K562 (cell line): ENCODE results near the gene RNF224. TPM values are rescaled to one million over a fixed set of nuclear protein-coding genes. Genes with fewer than 3 reads are reported as not detected.

Experiments
- AFF4 ChIP-seq: sonication (generic); formaldehyde crosslinking; IDR thresholded peaks from 2 replicates; pipeline ENCODE4 v1.8.0; 2023; ENCODE audit warnings: mild to moderate bottlenecking, missing genetic modification reagents
- ATF3 ChIP-seq, 2 experiments: fragments of 450-650 bp in 1 of 2; sonication (generic) in 1 of 2; formaldehyde crosslinking in 1 of 2; IDR thresholded peaks in 1 of 2; conservative IDR thresholded peaks in 1 of 2; 2 replicates each; pipeline versions ENCODE4 v1.6.1 to v1.8.1; 2016 to 2023; ENCODE audit warnings: mild to moderate bottlenecking in 2 of 2, moderate library complexity in 2 of 2, inconsistent platforms in 1 of 2, missing genetic modification reagents in 1 of 2
- FOXP4 ChIP-seq: sonication (generic); formaldehyde crosslinking; IDR thresholded peaks from 2 replicates; pipeline ENCODE4 v1.8.0; 2022; ENCODE audit warnings: mild to moderate bottlenecking, missing genetic modification reagents, borderline replicate concordance
- HDAC2 ChIP-seq: fragments of 450-650 bp; IDR thresholded peaks from 2 replicates; pipeline ENCODE4 v1.6.1; 2016; ENCODE audit warnings: mild to moderate bottlenecking
- ID3 ChIP-seq, 2 experiments: fragments of 250-450 bp in 1 of 2; fragments of 450-650 bp in 1 of 2; sonication (Bioruptor Pico) in 1 of 2; IDR thresholded peaks; 2 replicates each; pipeline versions ENCODE4 v1.6.1 to v1.8.0; 2016 to 2021; ENCODE audit warnings: mild to moderate bottlenecking in 2 of 2, moderate library complexity in 2 of 2, missing compliant biosample characterization in 1 of 2, missing genetic modification characterization in 1 of 2
- KDM4B ChIP-seq, 2 experiments: fragments of 450-650 bp in 1 of 2; sonication (generic) in 1 of 2; IDR thresholded peaks; 2 replicates each; pipeline ENCODE4 v1.6.1; 2016 to 2017; ENCODE audit warnings: borderline replicate concordance in 2 of 2, antibody characterized with exemption in 1 of 2, low read depth in 1 of 2, mild to moderate bottlenecking in 1 of 2
- KLF1 ChIP-seq: fragments of 450-650 bp; IDR thresholded peaks from 2 replicates; pipeline ENCODE4 v1.6.1; 2016; ENCODE audit warnings: missing genetic modification characterization, missing compliant biosample characterization
- NFIC ChIP-seq: fragments of 450-650 bp; IDR thresholded peaks from 2 replicates; pipeline ENCODE4 v1.6.1; 2017; ENCODE audit warnings: mild to moderate bottlenecking, inconsistent platforms
- NFYB ChIP-seq: IDR thresholded peaks from 2 replicates; pipeline ENCODE4 v1.6.1; 2011; ENCODE audit warnings: mild to moderate bottlenecking, moderate library complexity; ENCODE audit not compliant: insufficient read length; ENCODE audit errors: extremely low read depth
- NONO ChIP-seq, 2 experiments: fragments of 200-400 bp in 1 of 2; fragments of 450-650 bp in 1 of 2; formaldehyde crosslinking in 1 of 2; IDR thresholded peaks; 2 replicates each; pipeline ENCODE4 v1.6.1; 2017; ENCODE audit warnings: low read depth in 2 of 2, mild to moderate bottlenecking in 2 of 2, moderate library complexity in 2 of 2, low read length in 1 of 2
- PHTF2 ChIP-seq: fragments of 250-450 bp; sonication (Bioruptor Pico); IDR thresholded peaks from 2 replicates; pipeline ENCODE4 v1.5.0; 2021; ENCODE audit warnings: mild to moderate bottlenecking
- POLR2AphosphoS2 ChIP-seq: IDR thresholded peaks from 2 replicates; pipeline ENCODE4 v1.6.1; 2012; ENCODE audit warnings: low read length, improper control_type of control experiment
- RCOR1 ChIP-seq, 2 experiments: IDR thresholded peaks; 2 replicates each; pipeline ENCODE4 v1.6.1; 2012; ENCODE audit warnings: low read depth in 2 of 2, low read length in 2 of 2, borderline replicate concordance in 1 of 2, improper control_type of control experiment in 1 of 2
- SMAD4 ChIP-seq: fragments of 250-450 bp; sonication (Bioruptor Pico); conservative IDR thresholded peaks from 2 replicates; pipeline ENCODE4 v1.8.0; 2021; ENCODE audit warnings: inconsistent platforms, mild to moderate bottlenecking, moderate library complexity
- TEAD1 ChIP-seq, 2 experiments: fragments of 450-650 bp in 1 of 2; sonication (generic) in 1 of 2; formaldehyde crosslinking; IDR thresholded peaks; 2 replicates each; pipeline versions ENCODE4 v1.4.0 to v1.8.0; 2020 to 2022; ENCODE audit warnings: mild to moderate bottlenecking in 2 of 2, missing genetic modification reagents in 1 of 2
- TFAP4 ChIP-seq: sonication (generic); formaldehyde crosslinking; IDR thresholded peaks from 2 replicates; pipeline ENCODE4 v1.8.0; 2022; ENCODE audit warnings: missing genetic modification reagents, mild to moderate bottlenecking, moderate library complexity, borderline replicate concordance
- ZNF12 ChIP-seq: sonication (generic); formaldehyde crosslinking; IDR thresholded peaks from 2 replicates; pipeline ENCODE4 v1.4.0; 2020; ENCODE audit warnings: mild to moderate bottlenecking, missing genetic modification reagents
- ZNF431 ChIP-seq: sonication (generic); formaldehyde crosslinking; IDR thresholded peaks from 2 replicates; pipeline ENCODE4 v1.8.0; 2022; ENCODE audit warnings: mild to moderate bottlenecking, missing genetic modification reagents
- polyA plus RNA-seq, 8 experiments: library from polyadenylated mRNA; depleted of rRNA in 4 of 8; stranded (reverse) in 5 of 8; unstranded in 3 of 8; fragments of >200 nt; fragmentation: Nextera tagmentation in 2 of 8; fragmentation: Illumina TruSeq in 1 of 8; extraction: Ambion mirVana in 2 of 8; extraction: Trizol in 1 of 8; gene quantifications; 2 replicates each; pipeline versions ENCODE4 v1.2.1 to v1.2.3, GENCODE V29; 2011 to 2014; ENCODE audit warnings: inconsistent platforms in 1 of 8, missing spikeins in 1 of 8
- total RNA-seq, 7 experiments: library from RNA; depleted of rRNA in 6 of 7; stranded (reverse); fragments of >200 nt in 6 of 7; fragmentation: Illumina TruSeq in 2 of 7; extraction: Trizol in 2 of 7; gene quantifications; 2 replicates each; pipeline versions ENCODE4 v1.2.1 to v1.2.3, GENCODE V29; 2011 to 2021; ENCODE audit warnings: low replicate concordance in 1 of 7

The RNF224 gene
- total and polyA plus RNA-seq, 9 of the 15 experiments (the other 6 are each of a cell fraction or from before 2014, with no cell fraction given), result not detected

- TF ChIP-seq AFF4 (CRISPR knock-in tag), result 0 out of 2 replicates have a peak, but pooled peaks have one; percentile 48
- peak; percentile 65; the same call in 1 of the 2 replicates for TF ChIP-seq HDAC2
- no peak for TF ChIP-seq NFYB
- TF ChIP-seq ID3 (CRISPR knock-in tag; IDR thresholded peaks at IDR 0.05), result no peak
- peak; percentile 91 for TF ChIP-seq ID3 (tag; IDR thresholded peaks at IDR 0.05)
- TF ChIP-seq NONO (IDR thresholded peaks at IDR 0.05; ENCODE audit: low read depth in 2 of 2, low read length in 1 of 2), result peak in 1 of 2 experiments; percentile 69; a peak in 2 of 4 replicates
- TF ChIP-seq POLR2AphosphoS2, result no peak
- TF ChIP-seq RCOR1 (IDR thresholded peaks at IDR 0.05; ENCODE audit: borderline replicate concordance in 1 of 2, low read depth in 2 of 2, low read length in 2 of 2), result no peak
- TF ChIP-seq TEAD1 (CRISPR knock-in tag; IDR thresholded peaks at IDR 0.05), result 0 out of 4 replicates have a peak, but pooled peaks have one; percentile 66 to 74
- TF ChIP-seq ZNF431 (CRISPR knock-in tag), result peak; percentile 67; the same call in 1 of the 2 replicates
- TF ChIP-seq TFAP4 (CRISPR knock-in tag), result peak; percentile 82
- peak in 1 of 2 experiments; percentile 59; a peak in 1 of 4 replicates for TF ChIP-seq KDM4B (IDR thresholded peaks at IDR 0.05; ENCODE audit: borderline replicate concordance in 2 of 2, low read depth in 1 of 2)
- no peak for TF ChIP-seq ATF3 (IDR thresholded peaks at IDR 0.05)
- no peak; the same call in 1 of the 2 replicates for TF ChIP-seq ATF3 (CRISPR knock-in tag; conservative IDR thresholded peaks at IDR 0.05)
- TF ChIP-seq NFIC, result peak; percentile 94
- TF ChIP-seq ZNF12 (CRISPR knock-in tag), result 0 out of 2 replicates have a peak, but pooled peaks have one; percentile 47
- TF ChIP-seq FOXP4 (CRISPR knock-in tag), result peak; percentile 91; the same call in 1 of the 2 replicates
- peak; percentile 92 for TF ChIP-seq SMAD4
- TF ChIP-seq KLF1 (tag), result peak; percentile 86
- no peak for TF ChIP-seq PHTF2 (CRISPR knock-in tag)
Observed at GRCh38 chr9:137240318-137240840, 13.1 kb downstream of the RNF224 start (continued).
